DMS79 treated with DMSO at 0.1 percent for 48 hours (cell line): ENCODE results near the gene TCF4.

Experiments
- DNase-seq: peaks from one replicate; lab custom pipeline; 2025; lab: John Stamatoyannopoulos, UW

TCF4 gene

DNA sequence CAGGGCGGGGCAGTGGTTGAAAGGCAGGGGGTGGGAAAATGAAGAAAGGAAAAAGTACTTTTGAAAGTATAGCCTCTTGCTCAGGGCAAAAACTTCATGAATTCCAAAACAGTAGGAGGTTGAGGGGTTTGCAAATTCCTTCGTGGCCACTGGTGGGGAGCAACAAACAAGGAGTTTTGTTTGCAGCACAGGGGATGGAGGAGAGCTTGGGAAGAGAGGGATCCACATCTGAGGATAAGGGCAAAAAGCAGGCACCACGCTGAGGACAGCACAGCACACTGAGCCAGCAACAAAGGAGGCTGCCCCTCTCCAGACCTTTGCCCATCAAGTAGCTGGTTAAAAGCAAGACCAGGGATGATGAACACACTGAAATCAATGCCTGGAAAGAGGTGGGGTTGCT is 148.9 kb downstream of the TCF4 start:
- no peak for DNase-seq

DNA sequence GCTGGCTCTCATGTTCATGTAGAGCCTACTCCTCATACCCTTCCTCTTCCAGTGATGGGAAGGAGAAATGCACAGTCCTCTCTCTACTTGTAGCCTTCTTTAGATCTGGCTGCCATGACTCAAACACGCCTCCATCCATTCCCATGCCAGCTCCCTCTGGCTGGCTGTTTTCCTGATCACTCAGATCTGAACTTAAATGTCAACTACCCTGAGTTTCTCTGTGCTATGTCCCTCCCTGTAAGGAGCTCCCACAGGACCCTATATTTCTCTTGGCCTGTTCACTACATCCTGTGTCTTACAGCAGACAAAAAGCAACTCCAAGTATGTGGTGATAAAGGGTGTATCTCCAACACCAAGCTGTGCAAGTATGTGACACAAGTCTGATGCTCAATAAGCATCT is 152.4 kb downstream of the TCF4 start:
- DNase-seq = no peak

DNA sequence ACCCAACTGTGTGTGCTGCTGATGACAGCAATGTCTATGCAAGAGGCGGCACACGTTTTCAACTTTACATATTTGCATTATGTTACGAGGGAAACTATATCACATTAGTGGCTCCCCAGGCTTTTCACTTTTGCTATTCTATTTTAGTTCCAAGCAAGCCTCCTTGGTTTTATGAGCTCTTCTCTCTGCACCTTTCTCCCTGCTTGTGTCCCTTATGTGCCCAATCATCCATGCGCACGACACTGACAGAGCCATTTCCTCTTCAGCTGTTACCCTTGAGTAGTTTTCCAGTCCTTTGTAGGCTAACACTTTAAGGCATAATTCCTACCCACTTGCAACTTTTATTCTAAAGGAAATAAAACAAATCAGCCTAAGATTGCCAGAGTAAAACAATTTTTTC is 154.3 kb downstream of the TCF4 start:
- peak; percentile 63 for DNase-seq

DNA sequence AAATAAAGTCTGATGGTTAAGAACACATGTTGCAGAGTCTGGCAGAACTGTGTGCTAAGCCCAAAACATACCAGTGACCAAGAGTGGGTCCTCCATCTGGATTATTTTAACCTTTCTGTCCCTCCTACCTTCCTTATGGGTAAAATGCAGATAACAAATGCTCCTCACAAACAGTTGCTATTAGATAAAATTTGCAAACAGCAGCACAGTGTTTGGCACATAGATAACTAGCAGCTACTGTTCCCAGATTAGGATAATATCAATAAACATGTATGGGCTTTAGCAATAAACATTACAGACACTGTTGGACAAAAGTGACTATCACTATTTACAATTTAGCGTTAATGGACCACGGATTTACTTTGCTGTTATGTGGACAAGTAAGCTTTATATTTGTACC is 154.9 kb downstream of the TCF4 start:
- no peak for DNase-seq

DNA sequence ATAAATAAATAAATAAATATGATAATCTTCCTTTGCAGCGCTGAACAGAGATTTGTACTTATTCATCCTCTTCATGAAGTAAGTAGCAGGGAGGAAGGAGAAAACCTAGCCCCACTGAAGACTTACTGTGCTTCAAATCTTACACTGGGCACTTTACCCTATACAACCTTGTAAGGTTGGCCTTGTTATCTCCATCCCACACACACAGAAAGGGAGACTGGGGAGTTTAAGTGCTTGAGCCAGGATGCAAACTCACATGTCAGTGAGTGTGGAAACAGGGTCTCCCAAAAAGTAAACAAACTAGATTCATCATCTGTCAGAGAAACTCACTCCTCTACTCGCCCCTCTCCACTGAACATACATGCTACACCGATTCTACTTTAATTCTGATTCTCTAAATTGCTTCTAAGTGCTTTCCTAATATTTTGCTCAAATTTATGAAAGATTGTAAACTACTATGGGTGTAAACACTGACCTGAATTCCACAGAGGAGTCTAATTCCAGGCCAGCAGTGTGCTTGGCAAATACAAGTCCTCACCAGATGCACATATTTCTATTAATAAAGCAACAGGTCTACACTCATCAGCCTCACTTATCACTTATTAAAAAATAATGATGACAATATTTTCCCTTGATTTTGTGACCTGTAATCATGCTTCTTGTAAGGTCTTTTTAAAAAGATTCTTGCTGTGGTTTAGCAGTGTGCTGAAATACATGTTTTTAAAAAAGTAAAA is 155.5 kb downstream of the TCF4 start:
- no peak for DNase-seq

DNA sequence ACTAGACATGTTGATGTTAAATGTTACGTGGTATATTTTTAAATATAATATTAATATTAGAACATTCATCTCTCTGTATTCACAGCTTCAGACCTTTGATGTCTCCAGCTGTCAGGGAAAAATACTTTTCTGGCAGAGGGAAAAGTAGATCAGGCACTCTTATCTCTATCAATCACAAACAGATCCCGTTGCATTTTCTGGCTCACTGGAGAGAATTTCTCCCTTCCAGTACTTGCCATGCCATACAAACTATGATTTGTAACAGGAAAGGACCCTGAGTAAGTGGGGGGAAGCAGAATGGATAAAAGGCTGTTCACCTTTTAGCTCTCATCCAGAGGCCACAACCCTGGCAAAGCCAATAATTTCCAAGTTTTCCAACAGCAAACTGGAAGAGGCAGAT is 158.0 kb downstream of the TCF4 start:
- DNase-seq = no peak

DNA sequence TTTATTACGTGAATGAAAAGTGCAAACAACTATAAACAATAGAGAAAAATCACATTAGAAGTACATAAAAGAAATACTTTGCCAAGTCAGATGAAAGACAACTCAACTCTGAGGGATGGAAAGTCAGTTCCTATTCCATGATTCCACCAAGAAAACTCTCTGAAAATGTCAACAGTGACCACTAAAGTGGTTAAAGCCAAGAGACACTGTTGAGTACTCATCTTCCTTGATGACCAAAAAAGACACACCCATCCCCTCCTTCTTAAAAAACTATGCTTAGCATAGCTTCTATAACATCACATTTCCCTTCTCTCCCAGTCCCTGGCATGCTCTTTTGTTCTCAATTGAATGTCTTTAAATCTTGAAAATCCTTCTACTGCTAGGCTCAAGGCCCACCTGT is 160.0 kb downstream of the TCF4 start:
- no peak for DNase-seq

DNA sequence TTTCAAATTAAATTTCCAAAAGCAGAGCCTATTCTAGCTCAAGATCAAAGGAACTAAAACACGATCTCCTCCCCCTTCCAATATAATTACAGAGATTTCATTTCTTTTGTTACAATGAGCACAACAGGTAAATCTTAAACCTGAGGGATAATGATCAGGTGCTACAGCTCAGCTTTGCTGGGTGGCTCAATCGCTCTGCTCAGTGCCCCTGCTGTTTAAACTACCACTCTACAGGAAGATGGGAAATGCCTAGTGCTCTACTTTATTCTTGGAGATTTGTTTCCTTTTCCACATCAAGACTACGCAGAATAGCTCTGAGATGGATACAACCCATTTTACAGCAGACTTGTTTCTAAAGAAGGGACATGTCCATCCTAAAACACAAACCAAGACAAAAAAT is 162.3 kb downstream of the TCF4 start:
- DNase-seq = no peak

DNA sequence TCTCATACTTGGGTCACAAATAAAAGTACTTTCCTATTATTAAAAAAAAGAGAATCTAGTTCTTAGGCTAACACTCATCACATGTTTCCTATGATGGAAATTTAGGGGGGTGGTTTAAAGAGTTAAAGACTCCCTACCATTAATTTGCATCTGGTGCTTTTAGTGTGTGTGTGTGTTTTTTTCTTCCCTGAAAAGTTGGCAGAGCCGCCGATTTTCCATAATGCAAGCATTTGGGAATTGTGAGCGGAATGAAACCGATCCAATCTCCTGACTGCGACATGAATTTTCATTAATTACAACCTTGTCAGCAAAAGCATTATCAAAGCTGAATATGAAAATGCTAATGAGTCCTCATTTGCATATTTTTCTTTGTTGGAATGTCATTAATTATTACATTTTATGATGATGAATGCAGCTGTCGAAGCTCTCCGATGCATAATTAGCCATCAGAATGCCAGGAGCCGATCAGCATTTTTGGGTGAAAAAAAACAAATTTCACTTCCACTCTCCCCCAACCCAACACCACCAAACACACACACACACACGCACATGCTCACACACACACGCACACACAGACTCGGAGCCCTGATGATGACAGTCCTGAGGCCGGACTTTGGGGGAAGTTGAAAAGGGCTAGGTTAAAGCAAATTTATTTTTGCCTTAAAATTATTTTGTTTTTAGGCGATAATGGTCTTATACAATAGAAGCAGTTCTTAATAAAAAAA is 165.4 kb downstream of the TCF4 start:
- no peak for DNase-seq

DNA sequence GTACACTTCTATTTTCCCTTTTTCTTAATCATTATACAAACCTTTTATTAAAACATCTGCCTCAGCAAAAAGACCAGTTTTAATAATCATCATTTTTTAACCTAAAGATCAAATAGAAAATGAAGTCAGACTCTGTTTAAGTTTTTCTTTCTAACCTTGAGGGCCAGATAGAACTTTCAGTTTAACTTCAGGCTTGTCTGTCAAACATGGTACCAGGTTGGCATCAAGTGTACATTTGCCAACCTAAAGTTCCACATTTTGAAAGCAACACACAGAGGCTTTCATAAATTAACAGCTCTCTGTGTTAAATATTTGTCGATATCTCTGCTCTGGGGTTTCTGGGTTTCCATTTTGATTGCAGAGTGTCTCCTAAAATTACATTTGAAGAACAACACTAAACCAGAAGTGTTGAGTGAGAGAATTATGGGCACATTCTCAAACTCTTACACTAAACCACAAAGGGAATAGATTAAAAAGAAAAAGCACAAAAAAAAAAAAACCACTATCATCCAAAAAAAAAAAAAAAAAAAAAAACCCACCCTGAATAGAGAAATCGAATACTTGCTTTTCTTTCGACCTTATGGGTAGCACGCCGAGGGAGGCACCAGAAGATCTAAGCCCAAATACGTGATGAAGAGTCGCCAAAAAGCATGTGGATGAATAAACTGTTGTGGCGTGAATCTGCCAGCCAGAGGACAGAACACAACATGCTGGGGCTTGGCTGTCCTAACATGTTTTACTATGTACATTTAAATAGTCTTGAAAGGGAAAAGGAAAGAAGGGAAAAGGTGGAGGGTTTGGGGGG is 166.2 kb downstream of the TCF4 start:
- no peak for DNase-seq

DNA sequence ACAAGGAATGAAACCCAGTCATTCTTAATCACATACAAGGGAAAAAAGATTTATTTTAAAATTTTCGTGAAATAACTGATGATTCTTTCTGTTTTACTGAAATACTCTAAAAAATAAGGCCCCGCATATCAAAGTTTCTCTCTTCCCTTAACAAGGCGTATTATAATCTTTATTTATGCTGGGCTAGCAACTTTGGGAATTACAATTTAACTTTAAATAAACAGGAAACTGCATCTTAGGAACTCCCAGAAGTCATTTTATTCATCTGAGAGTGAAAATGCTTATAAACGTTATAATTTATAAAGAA is 166.7 kb downstream of the TCF4 start:
- DNase-seq = no peak

DNA sequence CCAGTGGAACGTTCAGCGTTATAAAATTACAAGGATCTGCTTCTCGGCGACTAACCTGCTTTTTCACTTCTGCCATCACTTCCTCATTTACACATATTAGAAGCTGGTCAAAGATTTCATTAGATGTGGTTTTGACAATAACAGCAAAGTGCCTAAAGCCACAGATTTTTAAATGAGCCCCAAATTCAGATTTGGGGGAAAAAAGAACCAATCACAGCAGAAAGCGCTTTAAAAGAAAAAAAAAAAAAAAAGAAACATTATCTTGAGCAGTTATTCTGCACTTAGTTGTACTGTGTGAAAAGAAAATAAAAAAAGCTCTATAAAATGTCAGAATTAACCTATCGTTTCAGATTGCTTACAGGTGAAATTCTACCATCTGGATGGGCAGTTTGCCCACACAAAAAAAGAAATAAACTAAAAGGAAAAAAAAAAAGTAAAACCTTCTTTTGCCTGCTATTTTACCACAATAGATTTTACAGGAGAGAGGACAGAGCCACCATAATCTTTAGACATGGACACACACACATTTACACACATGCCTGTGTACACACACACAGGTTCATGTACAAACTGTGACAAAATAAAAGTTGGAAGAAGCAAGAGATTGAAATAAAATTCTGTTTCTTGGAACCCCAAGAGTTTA is 167.2 kb downstream of the TCF4 start:
- no peak for DNase-seq

DNA sequence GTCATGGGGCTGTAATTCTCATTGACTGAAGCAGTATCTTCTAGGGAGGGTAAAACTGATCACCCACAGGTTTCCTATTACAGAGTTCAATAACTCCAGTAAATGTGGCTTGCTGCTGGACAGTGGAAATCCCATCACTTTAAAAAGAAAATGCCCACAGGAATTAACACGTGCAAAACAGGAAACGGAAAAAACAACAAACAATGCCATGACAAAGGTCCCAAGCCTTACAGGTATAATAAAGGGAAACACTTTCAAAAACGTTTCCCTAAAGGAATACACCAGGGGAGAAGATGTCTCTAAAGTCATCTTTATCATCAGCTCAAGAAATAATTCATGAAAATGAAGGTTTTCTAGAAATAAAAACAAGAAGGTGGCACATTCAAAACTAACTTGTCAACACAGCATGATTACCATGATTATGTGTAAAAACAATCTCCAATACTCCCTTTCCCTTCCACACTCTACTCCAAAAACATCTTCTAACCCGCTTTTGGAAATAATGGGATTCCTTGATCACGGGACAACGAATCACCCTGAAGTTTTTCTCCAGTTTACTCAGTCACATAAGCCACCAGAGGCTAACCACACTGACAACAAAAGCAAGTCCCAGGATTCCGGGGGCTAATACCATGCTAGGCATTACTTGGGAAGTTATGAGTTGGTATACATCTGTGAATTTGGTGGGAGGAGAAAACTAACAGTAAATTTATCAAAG is 167.9 kb downstream of the TCF4 start:
- DNase-seq = no peak

DNA sequence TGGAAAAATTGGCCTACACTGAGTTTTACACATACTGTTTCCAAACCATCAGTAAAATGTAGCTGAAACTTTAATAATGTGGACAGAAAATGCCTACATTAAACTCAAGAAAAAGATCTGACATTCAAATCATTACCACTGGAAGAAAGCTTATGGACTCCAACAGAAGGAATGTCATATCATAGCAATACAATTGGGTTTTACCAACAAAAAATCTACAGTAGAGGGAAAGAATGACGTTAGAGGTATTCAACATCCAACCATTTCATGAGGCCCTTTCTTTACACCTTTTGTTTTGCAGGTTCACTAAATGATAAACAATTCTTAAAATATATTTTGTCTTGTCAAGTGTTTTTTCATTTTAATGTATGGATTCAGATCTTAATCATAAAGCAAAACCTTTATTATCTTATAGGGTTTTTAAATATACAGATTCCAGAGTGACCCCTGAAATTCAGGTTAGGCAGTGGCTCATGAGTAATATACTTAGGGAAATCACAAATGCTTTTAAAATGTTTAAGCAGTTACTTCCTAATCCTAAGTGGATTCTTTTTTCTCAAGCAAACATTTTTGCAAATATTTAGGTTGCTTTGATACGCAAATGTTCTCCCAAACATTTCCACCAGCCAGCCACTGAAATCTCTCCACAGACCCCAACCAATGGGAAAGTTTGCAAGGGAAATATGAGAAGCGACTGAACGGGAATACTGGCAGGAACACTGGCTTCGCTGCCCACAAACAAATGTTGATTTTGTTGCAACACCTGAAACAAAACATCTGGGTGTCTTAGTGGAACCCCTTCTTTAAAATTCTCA is 168.7 kb downstream of the TCF4 start:
- no peak for DNase-seq

DNA sequence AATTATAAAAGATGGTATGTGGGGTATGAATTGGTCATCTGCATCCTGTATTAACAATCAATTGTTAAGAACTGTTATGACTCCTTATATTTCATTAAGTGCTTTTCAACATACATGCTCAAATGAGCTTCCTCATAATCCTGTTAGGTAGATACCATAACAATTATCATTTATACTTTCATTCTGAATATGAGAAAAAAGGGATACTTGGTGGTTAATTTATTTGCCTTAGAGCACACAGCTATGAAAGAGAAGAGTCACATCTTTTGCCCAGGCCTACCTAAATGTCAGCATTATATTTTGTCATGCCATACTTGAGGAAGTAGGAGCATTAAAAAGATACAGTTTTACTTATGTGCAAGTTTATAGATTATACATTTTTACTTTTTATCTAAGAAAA is 169.6 kb downstream of the TCF4 start:
- DNase-seq = no peak

DNA sequence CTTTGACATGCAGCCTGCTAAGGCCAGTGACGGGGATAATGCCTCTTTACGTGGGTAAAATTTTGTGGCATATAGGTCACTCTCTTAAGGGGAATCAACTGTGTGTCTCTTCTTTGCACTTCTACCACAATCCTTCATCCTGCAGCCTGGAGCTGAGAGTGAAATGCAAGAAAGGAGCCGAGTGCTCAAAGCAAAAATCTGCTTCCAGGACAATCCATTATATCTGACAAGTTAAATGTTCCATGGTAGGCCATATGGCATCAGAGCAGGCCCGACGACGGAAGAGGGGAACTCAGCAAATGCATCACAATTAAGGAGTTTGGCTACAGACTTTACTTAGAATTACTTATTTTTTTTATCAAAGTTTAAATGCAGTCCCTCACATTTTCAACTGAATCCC is 171.2 kb downstream of the TCF4 start:
- no peak for DNase-seq

DNA sequence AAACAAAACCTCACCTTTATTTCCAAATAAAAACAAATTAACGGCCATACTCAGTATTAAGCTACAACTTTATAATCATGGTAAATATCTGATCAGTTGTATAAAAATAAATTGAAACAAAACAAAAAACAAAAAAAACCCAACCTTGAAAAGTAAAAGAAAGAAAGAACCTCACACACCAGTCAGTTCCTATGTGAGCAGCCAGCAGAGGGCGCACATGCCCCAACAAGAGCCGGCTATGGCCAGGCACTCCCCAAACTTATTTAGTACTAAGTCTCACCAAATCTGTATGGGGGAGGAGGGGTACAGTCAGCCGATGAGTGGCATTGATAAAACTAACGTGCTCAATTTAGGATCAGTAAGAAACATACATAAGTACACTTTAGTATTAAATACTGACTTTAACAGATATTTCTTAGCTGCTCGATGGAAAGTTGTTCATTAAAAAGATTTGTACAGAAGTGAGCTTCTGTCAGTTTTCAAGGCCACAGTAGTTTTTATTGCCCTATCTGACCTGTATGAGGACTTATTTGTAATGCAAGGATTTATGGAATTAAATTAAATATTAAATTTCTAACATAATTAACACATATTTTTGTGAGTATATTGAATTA is 172.6 kb downstream of the TCF4 start:
- peak; percentile 58 for DNase-seq

DNA sequence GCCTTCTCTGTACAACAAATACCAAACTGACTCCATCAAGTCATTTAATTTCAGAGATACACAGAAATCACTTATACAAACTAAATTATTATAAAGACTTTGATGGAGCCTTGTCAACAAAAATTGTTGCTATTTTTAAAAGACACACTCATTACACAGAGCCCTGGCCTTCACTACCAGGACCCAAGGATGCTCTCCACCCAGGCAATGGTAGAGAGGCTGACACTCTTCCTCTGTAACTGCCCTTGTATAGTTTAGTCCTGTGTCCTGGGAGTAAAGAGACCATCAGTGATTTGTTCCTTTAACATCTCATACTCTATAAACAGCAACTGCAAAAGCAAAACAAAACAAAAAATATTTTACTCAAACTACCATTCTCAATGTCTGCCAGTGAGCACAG is 173.5 kb downstream of the TCF4 start:
- no peak for DNase-seq

DNA sequence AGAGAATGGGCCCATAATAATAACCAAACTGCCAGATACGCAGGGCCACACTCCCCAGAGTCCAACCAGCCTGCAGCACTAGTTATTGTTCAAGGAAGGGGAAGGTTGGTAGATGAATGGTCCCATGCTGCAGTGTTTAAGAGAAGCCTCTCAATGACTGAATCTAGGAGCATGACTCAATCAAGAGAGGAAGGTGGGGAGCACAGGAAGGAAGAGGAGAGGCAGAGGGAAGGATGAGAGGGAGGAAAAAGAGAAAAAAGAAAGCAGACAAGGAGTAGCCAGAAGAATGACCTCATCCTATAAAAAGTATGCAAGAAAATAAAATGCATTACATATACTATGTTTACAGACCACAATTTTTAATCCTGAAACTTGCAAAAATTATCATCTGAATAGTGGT is 174.5 kb downstream of the TCF4 start:
- DNase-seq = no peak

DNA sequence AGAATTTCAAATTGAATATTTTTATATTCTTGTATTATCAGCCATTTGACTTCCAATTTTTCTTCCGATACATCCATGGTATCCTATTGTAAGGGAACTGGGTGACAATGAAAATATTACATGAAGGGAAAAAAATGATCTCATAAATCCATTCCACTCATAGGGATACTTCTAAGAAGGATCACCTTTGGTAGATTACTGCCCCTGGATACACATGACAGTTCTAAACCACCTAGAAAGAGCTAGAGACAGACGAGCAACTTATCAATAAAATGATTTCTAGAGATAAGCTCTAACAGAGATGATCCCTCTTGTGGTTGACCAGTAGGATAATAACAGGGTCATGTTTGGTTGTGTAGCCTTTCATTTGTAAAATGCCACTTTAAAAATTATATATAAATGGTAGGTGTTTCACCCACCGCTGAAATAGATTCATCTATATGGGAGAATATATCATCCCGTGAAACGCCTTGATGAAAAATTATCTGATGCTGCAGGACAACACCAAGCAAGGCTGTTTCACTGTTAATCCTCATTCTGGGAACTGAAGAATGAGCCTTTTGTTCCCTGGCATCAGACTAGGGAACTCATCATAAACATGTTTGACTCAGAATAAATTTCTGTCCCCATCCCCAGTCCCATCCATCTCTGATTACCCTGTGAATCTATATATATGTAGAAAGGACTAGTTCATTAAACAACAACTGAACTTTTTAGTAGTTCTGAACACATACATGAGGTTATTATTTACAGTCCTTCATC is 180.0 kb downstream of the TCF4 start:
- DNase-seq = no peak
